PC-9 (cell line): Measurements from ENCODE around the gene ZFAND6. TPM values are rescaled to one million over a fixed set of nuclear protein-coding genes. Genes with fewer than 3 reads are reported as not detected.

ENCODE experiments used
- BruUV-seq: library from RNA; stranded (reverse); fragments of 400-500 nt; replicated peaks from 2 replicates; lab custom pipeline; 2021; lab: Mats Ljungman, UMichigan
- CTCF ChIA-PET: fragments of 300-600 bp; sonication (Branson Sonifier 250); formaldehyde crosslinking; loops from one replicate; lab custom pipeline; 2022; ENCODE audit warnings: antibody characterized with exemption; lab: Charles Lee
- POLR2A ChIA-PET: fragments of 300-600 bp; sonication (Branson Sonifier 250); formaldehyde crosslinking; loops from one replicate; lab custom pipeline; 2022; ENCODE audit warnings: antibody characterized with exemption; ENCODE audit not compliant: unreplicated experiment; lab: Charles Lee
- DNase-seq, 2 experiments: peaks; one replicate each; pipeline versions ENCODE4 v3.0.0 to v3.0.0-alpha.2; 2015 to 2022; ENCODE audit warnings: mixed read lengths in 1 of 2
- H2AFZ ChIP-seq: fragments of 200-600 bp; sonication (generic); 2 replicates; pipeline ENCODE4 v1.8.1; 2017; ENCODE audit warnings: antibody characterized with exemption
- H3F3A ChIP-seq: fragments of 200-600 bp; sonication (generic); 2 replicates; pipeline ENCODE4 v1.8.1; 2017; ENCODE audit warnings: antibody characterized with exemption, mild to moderate bottlenecking, low read depth; ENCODE audit not compliant: insufficient read depth
- H3K27ac ChIP-seq: fragments of 200-600 bp; sonication (generic); 2 replicates; pipeline ENCODE4 v1.6.1; 2016; ENCODE audit warnings: mixed run types
- H3K27me3 ChIP-seq: fragments of 200-600 bp; sonication (generic); 2 replicates; pipeline ENCODE4 v1.6.1; 2016; ENCODE audit warnings: low read depth, mixed run types; ENCODE audit not compliant: insufficient read depth
- H3K36me3 ChIP-seq: fragments of 200-600 bp; sonication (generic); 2 replicates; pipeline ENCODE4 v1.6.1; 2016; ENCODE audit warnings: low read depth, mixed run types
- H3K4me1 ChIP-seq: fragments of 200-600 bp; sonication (generic); replicated peaks from 2 replicates; pipeline ENCODE4 v1.6.1; 2016; ENCODE audit warnings: mixed run types; ENCODE audit not compliant: insufficient read depth
- H3K4me2 ChIP-seq: fragments of 200-600 bp; sonication (generic); 2 replicates; pipeline ENCODE4 v1.6.1; 2017; ENCODE audit warnings: mixed run types
- H3K4me3 ChIP-seq: fragments of 200-600 bp; sonication (generic); 2 replicates; pipeline ENCODE4 v1.6.1; 2016; ENCODE audit warnings: mixed run types
- H3K79me2 ChIP-seq: fragments of 200-600 bp; sonication (generic); 2 replicates; pipeline ENCODE4 v1.6.1; 2017; ENCODE audit warnings: low read depth, mixed run types
- H3K9me2 ChIP-seq: fragments of 200-600 bp; sonication (generic); 2 replicates; pipeline ENCODE4 v1.8.1; 2017; ENCODE audit warnings: mild to moderate bottlenecking; ENCODE audit not compliant: insufficient read depth
- H3K9me3 ChIP-seq: fragments of 200-600 bp; sonication (generic); 2 replicates; pipeline ENCODE4 v1.8.1; 2016; ENCODE audit warnings: low read depth; ENCODE audit not compliant: insufficient read depth
- H4K20me1 ChIP-seq: fragments of 200-600 bp; sonication (generic); 2 replicates; pipeline ENCODE4 v1.8.1; 2017; ENCODE audit not compliant: insufficient read depth
- EZH2 ChIP-seq: fragments of 200-600 bp; sonication (generic); IDR thresholded peaks from 2 replicates; pipeline ENCODE4 v1.8.0; 2017; ENCODE audit warnings: antibody characterized with exemption, low read depth
- intact Hi-C: fragments of 100-400 bp; cut with micrococcal nuclease; formaldehyde crosslinking; loops from one replicate; pipeline ENCODE4 v1.10.0; 2022; ENCODE audit not compliant: unreplicated experiment
- total RNA-seq: library from RNA; stranded (reverse); gene quantifications from 2 replicates; pipeline ENCODE4 v1.2.3, GENCODE V29; 2021
- TF ChIP-seq, protein P1 (sequence below): fragments of 200-600 bp; sonication (generic); conservative IDR thresholded peaks from 2 replicates; pipeline ENCODE4 v1.6.1; 2017; ENCODE audit warnings: mixed run types, antibody characterized with exemption, mild to moderate bottlenecking, moderate library complexity

Gene ZFAND6
- total RNA-seq, 1 experiment from 2014 or later = 68.3 TPM

DNA sequence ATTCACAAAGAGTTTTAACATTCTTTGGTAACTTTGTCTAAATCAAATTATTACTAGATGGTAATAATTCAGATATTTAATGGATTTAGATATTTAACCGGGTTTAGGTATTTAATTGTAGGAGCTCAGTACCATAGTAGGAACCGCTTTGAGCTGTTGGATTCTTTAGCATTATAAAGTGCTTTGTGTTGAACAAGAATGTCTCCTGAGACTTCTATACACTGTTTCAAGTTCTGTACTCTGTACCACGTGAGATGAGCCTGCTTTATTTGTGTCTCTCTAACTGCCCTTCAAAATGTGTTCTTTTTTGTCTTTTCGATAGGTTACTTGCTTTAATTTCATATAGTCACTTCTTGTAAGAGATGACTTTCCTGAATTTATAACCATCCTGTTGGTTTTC, 36.0 kb downstream of the ZFAND6 start:
- Histone ChIP-seq H3K9me3 (no peaks in the 10 kb centered on the region), H2AFZ (no peak overlapping the region), H3K4me3 (no peak overlapping the region), H3K4me2 (no peak overlapping the region), H3K27ac (no peak overlapping the region), H3F3A (peaks cover 1% of the 10 kb centered on the region), H3K9me2 (no peaks in the 10 kb centered on the region; the same call in 1 of the 2 replicates), H3K4me1 (peaks cover 10% of the 10 kb centered on the region; the same call in 1 of the 2 replicates), H3K27me3 (no peaks in the 10 kb centered on the region), H3K79me2 (peaks cover 93% of the 10 kb centered on the region), H3K36me3 (0 out of 2 replicates have a peak, but pooled peaks cover 5% of the 10 kb centered on the region), H4K20me1 (peaks cover 50% of the 10 kb centered on the region)
- ChIA-PET POLR2A (interaction anchor here (0.5 to 0.7 kb wide), 2 partner anchors 197 to 791 kb away, joined by 5 to 7 read pairs; no protein-coding TSS in a partner anchor), CTCF (no interaction called here)
- BruUV-seq = no TSS peak
- DNase-seq = no peak
- no peak for TF ChIP-seq EZH2
- TF ChIP-seq, protein P1, sequence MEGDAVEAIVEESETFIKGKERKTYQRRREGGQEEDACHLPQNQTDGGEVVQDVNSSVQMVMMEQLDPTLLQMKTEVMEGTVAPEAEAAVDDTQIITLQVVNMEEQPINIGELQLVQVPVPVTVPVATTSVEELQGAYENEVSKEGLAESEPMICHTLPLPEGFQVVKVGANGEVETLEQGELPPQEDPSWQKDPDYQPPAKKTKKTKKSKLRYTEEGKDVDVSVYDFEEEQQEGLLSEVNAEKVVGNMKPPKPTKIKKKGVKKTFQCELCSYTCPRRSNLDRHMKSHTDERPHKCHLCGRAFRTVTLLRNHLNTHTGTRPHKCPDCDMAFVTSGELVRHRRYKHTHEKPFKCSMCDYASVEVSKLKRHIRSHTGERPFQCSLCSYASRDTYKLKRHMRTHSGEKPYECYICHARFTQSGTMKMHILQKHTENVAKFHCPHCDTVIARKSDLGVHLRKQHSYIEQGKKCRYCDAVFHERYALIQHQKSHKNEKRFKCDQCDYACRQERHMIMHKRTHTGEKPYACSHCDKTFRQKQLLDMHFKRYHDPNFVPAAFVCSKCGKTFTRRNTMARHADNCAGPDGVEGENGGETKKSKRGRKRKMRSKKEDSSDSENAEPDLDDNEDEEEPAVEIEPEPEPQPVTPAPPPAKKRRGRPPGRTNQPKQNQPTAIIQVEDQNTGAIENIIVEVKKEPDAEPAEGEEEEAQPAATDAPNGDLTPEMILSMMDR = no peak
- intact Hi-C loops = no loop called here

DNA sequence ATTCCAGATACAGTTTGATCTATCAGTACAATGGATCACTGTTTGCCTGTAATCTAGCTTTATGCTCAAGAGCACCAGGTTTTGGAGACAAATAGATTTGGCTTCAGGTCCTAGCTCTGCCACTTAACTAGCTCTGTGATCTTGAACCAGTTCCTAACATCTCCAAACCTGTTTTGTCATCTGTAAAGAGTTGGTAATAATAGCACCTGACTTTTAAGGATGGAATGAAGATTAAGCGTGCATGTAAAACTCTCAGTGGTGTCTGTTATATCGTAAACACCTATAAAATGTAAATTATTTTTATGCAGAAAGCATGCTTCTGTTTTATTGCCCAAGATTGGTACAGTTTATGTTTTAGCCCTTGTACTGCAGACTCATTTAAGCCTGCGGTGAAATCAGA, 36.5 kb downstream of the ZFAND6 start:
- no peaks in the 10 kb centered on the region; the same call in 1 of the 2 replicates for H3F3A ChIP-seq
- H3K4me1 ChIP-seq = peaks cover 10% of the 10 kb centered on the region; the same call in 1 of the 2 replicates
- no peak overlapping the region for H3K4me2 ChIP-seq
- no peaks in the 10 kb centered on the region; the same call in 1 of the 2 replicates for H3K9me2 ChIP-seq
- intact Hi-C loops = no loop called here
- peaks cover 93% of the 10 kb centered on the region for H3K79me2 ChIP-seq
- H3K4me3 ChIP-seq = no peak overlapping the region
- BruUV-seq = no TSS peak
- CTCF ChIA-PET = no interaction called here
- H3K36me3 ChIP-seq = 0 out of 2 replicates have a peak, but pooled peaks cover 5% of the 10 kb centered on the region
- H3K27ac ChIP-seq = no peak overlapping the region
- no peak for DNase-seq
- H4K20me1 ChIP-seq = peaks cover 47% of the 10 kb centered on the region
- H3K27me3 ChIP-seq = no peaks in the 10 kb centered on the region
- H2AFZ ChIP-seq = no peak overlapping the region
- no peaks in the 10 kb centered on the region for H3K9me3 ChIP-seq
- TF ChIP-seq, protein P1 = no peak
- TF ChIP-seq EZH2 = no peak
- POLR2A ChIA-PET = interaction anchor here (0.5 to 0.7 kb wide), 2 partner anchors 197 to 791 kb away, joined by 5 to 7 read pairs; no protein-coding TSS in a partner anchor

DNA sequence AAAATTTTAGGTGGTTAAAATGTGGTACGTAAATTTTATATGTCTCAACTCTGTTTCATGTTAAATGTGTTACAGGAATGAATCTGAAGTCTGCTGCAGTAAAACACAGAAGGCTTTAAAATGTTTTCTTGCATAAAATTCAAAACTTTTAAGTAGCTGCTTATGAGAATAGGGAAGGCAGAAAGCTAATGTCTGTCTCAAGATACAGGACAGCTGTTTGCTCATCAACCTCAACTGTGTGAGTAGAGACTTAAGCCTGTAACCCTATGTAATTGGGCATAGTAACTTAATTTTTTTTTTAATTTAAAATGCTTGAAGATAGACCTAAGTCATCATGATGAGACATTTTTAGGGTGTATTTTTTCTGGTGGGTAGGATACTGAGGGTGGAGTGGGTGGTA, 38.9 kb downstream of the ZFAND6 start:
- Histone ChIP-seq H3K9me2 (no peaks in the 10 kb centered on the region; the same call in 1 of the 2 replicates), H3K27ac (0 out of 2 replicates have a peak overlapping the region, but pooled peaks have one; percentile 1), H3K4me1 (peaks cover 7% of the 10 kb centered on the region; the same call in 1 of the 2 replicates), H4K20me1 (peaks cover 41% of the 10 kb centered on the region), H2AFZ (no peak overlapping the region), H3K27me3 (no peaks in the 10 kb centered on the region), H3K4me3 (no peak overlapping the region), H3K79me2 (peaks cover 84% of the 10 kb centered on the region), H3F3A (no peaks in the 10 kb centered on the region; the same call in 1 of the 2 replicates), H3K36me3 (no peaks in the 10 kb centered on the region), H3K9me3 (no peaks in the 10 kb centered on the region), H3K4me2 (no peak overlapping the region)
- no peak for DNase-seq
- intact Hi-C loops = no loop called here
- POLR2A ChIA-PET = no interaction called here
- TF ChIP-seq EZH2 = no peak
- TF ChIP-seq, protein P1 = no peak
- no TSS peak for BruUV-seq
- CTCF ChIA-PET = no interaction called here
